ENCODE measurements around the gene SYT1. TPM values are rescaled to one million over a fixed set of nuclear protein-coding genes. Genes with fewer than 3 reads are reported as not detected.
"Not testable (repeated sequence)": the region's sequence is repeated elsewhere in the genome, so short reads cannot be mapped to it uniquely, and the experiment has no call there.

SYT1 gene
- total RNA-seq, 1 donor from 2014 or later: not detected

DNA sequence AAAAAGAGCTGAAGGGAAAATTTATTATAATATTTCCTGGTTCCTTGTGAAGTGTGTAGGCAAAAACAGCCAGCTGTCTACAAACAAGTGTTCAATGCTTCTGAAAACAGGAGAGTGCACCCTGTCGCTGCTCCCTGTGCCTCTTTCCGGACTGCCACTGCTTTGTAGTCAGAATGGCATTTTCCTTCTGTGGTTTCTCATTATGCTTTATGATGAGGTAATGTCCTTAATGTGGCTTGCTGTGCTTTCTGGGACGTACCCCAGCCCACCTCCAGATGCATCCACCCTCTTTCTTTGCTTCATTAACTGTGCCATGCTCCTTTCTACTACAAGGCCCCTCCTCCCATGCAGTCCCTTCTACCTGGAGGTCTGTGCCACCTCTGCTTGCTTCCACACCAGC, 148.1 kb downstream of the SYT1 start:
- Mint-ChIP-seq H3K36me3 (ENCODE audit: low read depth) (no peaks in the 10 kb centered on the region), H3K4me3 (ENCODE audit: low read depth) (no peak overlapping the region), H3K4me1 (ENCODE audit: low read depth) (no peaks in the 10 kb centered on the region), H3K27me3 (ENCODE audit: low read depth) (no peaks in the 10 kb centered on the region), H3K27ac (no peak overlapping the region), H3K9me3 (peaks cover 9% of the 10 kb centered on the region)
- intact Hi-C loops (cut with micrococcal nuclease): no loop called here
- DNase-seq (ENCODE audit: low spot score): no peak

DNA sequence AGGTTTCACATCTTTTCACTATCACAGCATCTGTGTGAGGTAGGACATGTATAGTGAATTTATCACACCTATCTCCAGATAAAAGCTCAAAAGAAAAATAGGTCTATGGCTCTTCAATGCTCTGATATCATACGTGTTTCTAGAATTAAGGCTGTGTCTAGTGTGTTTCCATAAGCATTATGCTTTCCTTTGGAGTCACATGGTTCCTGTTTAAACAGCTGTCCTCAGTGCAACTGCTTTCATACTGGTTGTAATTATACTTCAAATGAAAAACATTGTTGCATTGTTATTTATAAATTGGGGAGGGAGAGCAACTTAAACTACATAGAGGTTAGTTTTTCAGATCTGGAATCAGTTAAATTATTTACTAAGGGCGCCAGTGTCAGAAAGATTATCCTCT, 151.6 kb downstream of the SYT1 start:
- H3K4me1 Mint-ChIP-seq (ENCODE audit: low read depth): no peaks in the 10 kb centered on the region
- H3K9me3 Mint-ChIP-seq: peaks cover 11% of the 10 kb centered on the region
- no peak overlapping the region for H3K27ac Mint-ChIP-seq
- H3K36me3 Mint-ChIP-seq (ENCODE audit: low read depth): no peaks in the 10 kb centered on the region
- intact Hi-C loops (cut with micrococcal nuclease): no loop called here
- no peak overlapping the region for H3K4me3 Mint-ChIP-seq (ENCODE audit: low read depth)
- no peaks in the 10 kb centered on the region for H3K27me3 Mint-ChIP-seq (ENCODE audit: low read depth)
- DNase-seq (ENCODE audit: low spot score): no peak

DNA sequence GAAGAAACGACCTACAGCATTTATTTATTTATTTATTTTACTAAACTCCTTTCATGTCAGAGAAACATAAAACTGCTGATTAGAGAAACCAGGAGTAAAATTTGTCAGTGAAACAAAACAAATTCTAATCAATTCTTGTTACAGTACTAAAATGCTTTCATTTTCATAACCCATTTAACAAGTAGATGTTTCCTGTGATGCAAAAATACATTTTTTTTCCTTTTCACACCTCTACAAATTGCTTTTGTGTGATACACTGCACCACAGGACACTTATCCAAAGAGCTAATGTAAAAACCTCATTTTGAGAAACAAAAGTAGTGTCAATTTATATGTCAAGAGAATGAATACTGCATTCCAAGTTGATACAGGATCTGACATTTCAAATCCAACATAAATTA, 155.1 kb downstream of the SYT1 start:
- DNase-seq (ENCODE audit: low spot score): no peak
- intact Hi-C loops (cut with micrococcal nuclease): no loop called here
- H3K4me1 Mint-ChIP-seq (ENCODE audit: low read depth): no peaks in the 10 kb centered on the region
- peaks cover 11% of the 10 kb centered on the region for H3K9me3 Mint-ChIP-seq
- H3K4me3 Mint-ChIP-seq (ENCODE audit: low read depth): no peak overlapping the region
- no peaks in the 10 kb centered on the region for H3K27me3 Mint-ChIP-seq (ENCODE audit: low read depth)
- H3K36me3 Mint-ChIP-seq (ENCODE audit: low read depth): no peaks in the 10 kb centered on the region
- no peak overlapping the region for H3K27ac Mint-ChIP-seq

DNA sequence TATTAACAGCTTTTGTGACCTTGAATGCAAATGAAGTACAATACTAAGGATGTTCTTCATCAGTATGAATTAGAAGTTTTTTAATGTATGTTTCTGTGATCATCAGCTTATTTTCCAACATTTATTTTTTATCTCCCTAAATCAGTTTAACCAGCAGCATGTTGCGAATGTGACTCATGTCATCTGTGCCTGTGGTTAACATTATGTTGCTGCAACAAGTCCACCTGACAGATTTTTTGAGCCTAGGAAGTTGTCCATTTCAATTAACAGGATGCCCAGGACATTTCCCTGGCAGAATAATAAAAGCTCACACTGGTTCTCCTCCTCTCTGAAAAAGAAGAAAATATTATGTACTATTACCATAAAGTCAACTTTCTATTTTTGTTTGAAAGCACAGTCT, 155.5 kb downstream of the SYT1 start:
- DNase-seq (ENCODE audit: low spot score): no peak
- Mint-ChIP-seq H3K36me3 (ENCODE audit: low read depth) (no peaks in the 10 kb centered on the region), H3K9me3 (peaks cover 11% of the 10 kb centered on the region), H3K4me1 (ENCODE audit: low read depth) (no peaks in the 10 kb centered on the region), H3K27me3 (ENCODE audit: low read depth) (no peaks in the 10 kb centered on the region), H3K27ac (no peak overlapping the region), H3K4me3 (ENCODE audit: low read depth) (no peak overlapping the region)
- intact Hi-C loops (cut with micrococcal nuclease): no loop called here

DNA sequence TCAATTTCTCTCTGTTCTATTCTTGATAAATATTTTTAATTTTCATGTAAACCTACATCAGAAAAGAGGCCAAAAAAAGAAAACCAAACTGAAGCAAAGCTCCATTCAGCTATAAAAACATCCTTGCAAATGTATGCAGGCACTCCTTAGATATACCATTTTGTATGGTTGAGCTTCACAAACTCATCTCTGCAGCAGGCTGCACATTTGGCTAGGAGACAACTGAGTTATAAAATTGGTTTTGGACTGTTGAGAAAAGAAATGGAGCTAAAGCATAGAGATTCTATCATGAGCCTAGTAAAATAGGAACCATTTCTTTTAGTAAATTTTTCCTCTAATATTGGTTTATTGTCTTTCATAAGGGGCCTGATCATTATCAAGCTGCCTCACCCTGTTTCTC, 156.4 kb downstream of the SYT1 start:
- peaks cover 11% of the 10 kb centered on the region for H3K9me3 Mint-ChIP-seq

DNA sequence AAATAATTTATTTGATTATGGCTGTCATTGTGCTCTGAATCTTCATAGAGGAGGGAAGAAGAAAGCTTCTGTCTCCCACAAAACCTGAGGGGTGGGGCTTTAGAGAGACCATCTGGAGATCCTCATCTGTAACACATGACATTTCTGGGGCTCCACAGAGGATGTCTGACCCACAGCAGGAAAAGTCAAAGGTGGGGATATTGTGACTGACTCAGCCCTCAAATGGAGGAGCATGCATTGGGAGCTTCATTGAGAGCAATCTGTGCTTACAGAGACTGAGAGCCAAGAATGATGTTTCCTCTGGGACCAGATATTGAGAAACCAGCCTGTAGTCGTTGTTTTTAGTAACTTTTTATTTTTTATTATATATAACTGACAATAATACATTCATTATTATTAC, 158.7 kb downstream of the SYT1 start:
- intact Hi-C loops (cut with micrococcal nuclease): no loop called here

More for the DNA sequence above, 156.4 kb downstream of the SYT1 start:
- intact Hi-C loops (cut with micrococcal nuclease): no loop called here
- H3K4me1 Mint-ChIP-seq (ENCODE audit: low read depth): no peaks in the 10 kb centered on the region
- no peaks in the 10 kb centered on the region for H3K36me3 Mint-ChIP-seq (ENCODE audit: low read depth)
- H3K4me3 Mint-ChIP-seq (ENCODE audit: low read depth): no peak overlapping the region
- no peaks in the 10 kb centered on the region for H3K27me3 Mint-ChIP-seq (ENCODE audit: low read depth)
- no peak for DNase-seq (ENCODE audit: low spot score)
- H3K27ac Mint-ChIP-seq: no peak overlapping the region

DNA sequence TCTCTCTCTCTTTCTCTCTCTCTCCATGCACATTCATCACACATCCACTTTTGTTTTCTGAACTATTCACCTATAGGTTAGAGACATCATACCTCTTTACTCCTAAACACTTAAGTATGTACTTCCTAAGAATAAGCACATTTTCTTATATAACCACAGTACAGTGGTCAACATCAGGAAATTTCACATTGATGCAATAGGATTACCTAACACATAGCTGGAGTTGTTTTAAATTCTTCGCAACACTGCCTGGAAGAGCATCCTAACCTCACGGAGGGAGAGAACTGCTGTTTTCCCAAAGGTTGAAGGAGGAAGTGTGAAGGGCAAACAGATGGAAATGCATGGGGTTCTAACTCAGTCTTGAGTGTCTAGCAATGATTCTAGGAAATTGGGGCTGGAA, 159.2 kb downstream of the SYT1 start:
- intact Hi-C loops (cut with micrococcal nuclease): no loop called here
- Mint-ChIP-seq H3K4me3 (ENCODE audit: low read depth) (no peak overlapping the region), H3K9me3 (no peaks in the 10 kb centered on the region), H3K27me3 (ENCODE audit: low read depth) (no peaks in the 10 kb centered on the region), H3K27ac (no peak overlapping the region), H3K4me1 (ENCODE audit: low read depth) (no peaks in the 10 kb centered on the region), H3K36me3 (ENCODE audit: low read depth) (no peaks in the 10 kb centered on the region)
- DNase-seq (ENCODE audit: low spot score): no peak

More for the DNA sequence above, 158.7 kb downstream of the SYT1 start:
- H3K27me3 Mint-ChIP-seq (ENCODE audit: low read depth): no peaks in the 10 kb centered on the region
- H3K4me1 Mint-ChIP-seq (ENCODE audit: low read depth): no peaks in the 10 kb centered on the region
- H3K27ac Mint-ChIP-seq: no peak overlapping the region
- no peaks in the 10 kb centered on the region for H3K9me3 Mint-ChIP-seq
- DNase-seq (ENCODE audit: low spot score): no peak
- H3K4me3 Mint-ChIP-seq (ENCODE audit: low read depth): no peak overlapping the region
- H3K36me3 Mint-ChIP-seq (ENCODE audit: low read depth): no peaks in the 10 kb centered on the region

DNA sequence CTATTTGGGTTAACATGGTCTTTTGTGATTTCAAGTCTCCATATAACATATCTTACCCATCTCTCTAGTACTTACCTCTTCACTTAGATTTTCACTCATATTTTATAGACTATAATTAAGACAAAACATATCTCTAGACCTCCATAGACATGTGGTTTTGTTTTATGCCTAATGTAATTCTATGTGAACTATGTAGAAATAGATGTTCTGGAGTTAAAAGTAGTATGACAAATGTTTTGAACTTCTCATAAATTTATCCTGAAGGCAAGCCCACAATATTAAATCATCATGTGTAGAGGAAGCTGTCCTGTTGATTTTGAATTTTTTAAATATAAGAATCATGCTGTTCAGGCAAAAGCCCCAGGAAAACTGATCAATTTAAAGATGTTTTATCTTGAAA, 169.2 kb downstream of the SYT1 start:
- Mint-ChIP-seq H3K9me3 (no peaks in the 10 kb centered on the region), H3K4me1 (ENCODE audit: low read depth) (no peaks in the 10 kb centered on the region), H3K27me3 (ENCODE audit: low read depth) (no peaks in the 10 kb centered on the region), H3K4me3 (ENCODE audit: low read depth) (no peak overlapping the region), H3K36me3 (ENCODE audit: low read depth) (no peaks in the 10 kb centered on the region), H3K27ac (no peak overlapping the region)
- no peak for DNase-seq (ENCODE audit: low spot score)
- intact Hi-C loops (cut with micrococcal nuclease): no loop called here

DNA sequence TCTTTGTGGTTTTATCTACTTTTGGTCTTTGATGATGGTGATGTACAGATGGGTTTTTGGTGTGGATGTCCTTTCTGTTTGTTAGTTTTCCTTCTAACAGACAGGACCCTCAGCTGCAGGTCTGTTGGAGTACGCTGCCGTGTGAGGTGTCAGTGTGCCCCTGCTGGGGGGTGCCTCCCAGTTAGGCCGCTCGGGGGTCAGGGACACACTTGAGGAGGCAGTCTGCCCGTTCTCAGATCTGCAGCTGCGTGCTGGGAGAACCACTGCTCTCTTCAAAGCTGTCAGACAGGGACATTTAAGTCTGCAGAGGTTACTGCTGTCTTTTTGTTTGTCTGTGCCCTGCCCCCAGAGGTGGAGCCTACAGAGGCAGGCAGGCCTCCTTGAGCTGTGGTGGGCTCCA, 180.2 kb downstream of the SYT1 start:
- H3K9me3 Mint-ChIP-seq; intact Hi-C loops (cut with micrococcal nuclease); H3K36me3 Mint-ChIP-seq (ENCODE audit: low read depth); DNase-seq (ENCODE audit: low spot score); H3K27ac Mint-ChIP-seq; H3K27me3 Mint-ChIP-seq (ENCODE audit: low read depth); H3K4me1 Mint-ChIP-seq (ENCODE audit: low read depth); H3K4me3 Mint-ChIP-seq (ENCODE audit: low read depth): not testable (repeated sequence)

DNA sequence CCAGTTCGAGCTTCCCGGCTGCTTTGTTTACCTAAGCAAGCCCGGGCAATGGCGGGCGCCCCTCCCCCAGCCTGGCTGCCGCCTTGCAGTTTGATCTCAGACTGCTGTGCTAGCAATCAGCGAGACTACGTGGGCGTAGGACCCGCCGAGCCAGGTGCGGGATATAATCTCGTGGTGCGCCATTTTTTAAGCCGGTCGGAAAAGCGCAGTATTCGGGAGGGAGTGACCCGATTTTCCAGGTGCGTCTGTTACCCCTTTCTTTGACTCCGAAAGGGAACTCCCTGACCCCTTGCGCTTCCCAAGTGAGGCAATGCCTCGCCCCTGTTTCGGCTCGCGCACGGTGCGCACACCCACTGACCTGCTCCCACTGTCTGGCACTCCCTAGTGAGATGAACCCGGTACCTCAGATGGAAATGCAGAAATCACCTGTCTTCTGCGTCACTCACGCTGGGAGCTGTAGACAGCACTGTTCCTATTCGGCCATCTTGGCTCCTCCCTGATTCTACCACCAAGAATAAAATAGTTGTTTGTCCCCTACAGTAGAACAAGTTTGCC, 180.7 kb downstream of the SYT1 start:
- DNase-seq (ENCODE audit: low spot score); H3K9me3 Mint-ChIP-seq; H3K36me3 Mint-ChIP-seq (ENCODE audit: low read depth); H3K4me3 Mint-ChIP-seq (ENCODE audit: low read depth); H3K27ac Mint-ChIP-seq; H3K27me3 Mint-ChIP-seq (ENCODE audit: low read depth); intact Hi-C loops (cut with micrococcal nuclease); H3K4me1 Mint-ChIP-seq (ENCODE audit: low read depth): not testable (repeated sequence)

DNA sequence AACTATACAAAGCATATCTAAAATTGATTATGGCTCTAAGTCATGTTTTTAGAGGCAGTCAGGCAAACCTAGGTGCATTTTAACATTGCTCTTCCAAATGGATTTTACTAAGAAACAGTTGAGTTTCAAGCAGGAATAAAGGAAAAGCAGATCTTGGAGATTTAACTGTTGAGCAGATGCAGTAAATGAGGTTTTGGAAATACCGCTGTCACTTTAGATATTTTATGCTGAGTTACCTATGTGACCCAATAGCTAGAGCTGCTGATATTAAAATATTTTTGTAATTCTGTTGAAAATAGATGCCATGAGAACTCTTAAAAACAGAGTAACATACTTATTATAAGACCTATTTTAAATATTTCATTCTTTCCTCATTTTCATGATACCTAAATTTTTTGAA, 181.4 kb downstream of the SYT1 start:
- Mint-ChIP-seq H3K4me3 (ENCODE audit: low read depth) (no peak overlapping the region), H3K36me3 (ENCODE audit: low read depth) (no peaks in the 10 kb centered on the region), H3K4me1 (ENCODE audit: low read depth) (no peaks in the 10 kb centered on the region), H3K27ac (no peak overlapping the region), H3K27me3 (ENCODE audit: low read depth) (no peaks in the 10 kb centered on the region), H3K9me3 (no peaks in the 10 kb centered on the region)
- intact Hi-C loops (cut with micrococcal nuclease): no loop called here
- no peak for DNase-seq (ENCODE audit: low spot score)

DNA sequence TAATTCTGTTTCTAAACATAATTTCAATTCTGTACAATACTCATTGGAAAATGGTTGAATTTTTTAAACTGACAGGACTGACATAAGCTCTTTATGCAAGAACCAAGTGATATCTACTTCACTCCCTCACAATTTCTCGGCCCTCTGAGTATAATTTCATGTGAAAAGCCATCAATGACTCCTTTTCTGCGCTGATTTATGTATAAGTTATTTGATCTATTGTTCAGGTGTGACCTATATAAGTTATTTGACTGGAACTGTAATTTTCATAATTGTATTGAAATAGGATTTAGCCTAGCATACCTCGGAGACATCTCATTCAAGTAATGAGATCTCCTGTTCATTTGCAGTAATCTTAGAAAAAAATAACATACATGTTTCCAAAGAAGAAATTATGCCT, 184.4 kb downstream of the SYT1 start:
- no peak for DNase-seq (ENCODE audit: low spot score)
- intact Hi-C loops (cut with micrococcal nuclease): no loop called here
- H3K9me3 Mint-ChIP-seq: no peaks in the 10 kb centered on the region
- H3K36me3 Mint-ChIP-seq (ENCODE audit: low read depth): no peaks in the 10 kb centered on the region
- H3K27ac Mint-ChIP-seq: no peak overlapping the region
- H3K4me1 Mint-ChIP-seq (ENCODE audit: low read depth): no peaks in the 10 kb centered on the region
- no peak overlapping the region for H3K4me3 Mint-ChIP-seq (ENCODE audit: low read depth)
- H3K27me3 Mint-ChIP-seq (ENCODE audit: low read depth): no peaks in the 10 kb centered on the region

DNA sequence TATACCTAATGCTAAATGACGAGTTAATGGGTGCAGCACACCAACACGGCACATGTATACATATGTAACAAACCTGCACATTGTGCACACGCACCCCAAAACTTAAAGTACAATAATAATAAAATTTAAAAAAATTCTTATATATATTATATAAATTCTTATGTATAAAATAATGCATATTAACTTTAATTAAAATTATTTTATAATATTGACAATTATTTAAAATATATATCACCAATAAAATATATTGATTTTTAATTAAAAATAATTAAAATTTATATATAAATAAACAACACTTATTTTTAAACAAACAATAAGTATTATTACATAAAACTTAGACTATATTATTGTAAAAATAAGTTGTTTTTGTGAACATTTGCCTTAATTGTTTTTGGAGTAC, 188.8 kb downstream of the SYT1 start:
- no peak overlapping the region for H3K4me3 Mint-ChIP-seq (ENCODE audit: low read depth)

More for the DNA sequence above, 188.8 kb downstream of the SYT1 start:
- intact Hi-C loops (cut with micrococcal nuclease): no loop called here
- no peak for DNase-seq (ENCODE audit: low spot score)
- Mint-ChIP-seq H3K4me1 (ENCODE audit: low read depth) (no peaks in the 10 kb centered on the region), H3K27me3 (ENCODE audit: low read depth) (no peaks in the 10 kb centered on the region), H3K27ac (no peak overlapping the region), H3K36me3 (ENCODE audit: low read depth) (no peaks in the 10 kb centered on the region), H3K9me3 (no peaks in the 10 kb centered on the region)

All from activated T-helper 2 cell treated with anti-CD3 and anti-CD28 coated beads, Interferon-gamma antibody, Interleukin-2, Interleukin-4, amounts not matched to agents 10 μg/mL and 5 μg/mL and 100 μg/mL, durations not matched to agents 14 hours and 24 hours and 36 hours (primary cell).